Measurements from ENCODE around the gene KRT84. TPM values are rescaled to one million over a fixed set of nuclear protein-coding genes. Genes with fewer than 3 reads are reported as not detected.

The KRT84 gene
- total RNA-seq, 1 experiment from 2014 or later, result not detected

GRCh38 chr12:52349196-52349595, 36.3 kb downstream of the KRT84 start:
- no peak overlapping the region for H3K4me3 Mint-ChIP-seq
- ChIA-PET CTCF (no interaction called here), POLR2A (no interaction called here)
- no peaks in the 10 kb centered on the region for H3K27me3 Mint-ChIP-seq (ENCODE audit: low read depth)
- DNase-seq (ENCODE audit: low spot score) (no peak), ATAC-seq (no peak)
- 0 out of 2 replicates have a peak, but pooled peaks cover 1% of the 10 kb centered on the region for H3K4me1 Mint-ChIP-seq
- H3K9me3 Mint-ChIP-seq, result no peaks in the 10 kb centered on the region
- no peak overlapping the region for H3K27ac Mint-ChIP-seq
- TF ChIP-seq ATF6 (CRISPR knock-in tag; IDR thresholded peaks at IDR 0.05), result no peak
- no peak for TF ChIP-seq NR1H2 (CRISPR knock-in tag; IDR thresholded peaks at IDR 0.05)
- no peak for TF ChIP-seq FOXK1 (CRISPR knock-in tag; IDR thresholded peaks at IDR 0.05)
- no peak for TF ChIP-seq FOXP1 (CRISPR knock-in tag; IDR thresholded peaks at IDR 0.05; ENCODE audit: borderline replicate concordance)
- no peak for TF ChIP-seq ZMAT4 (CRISPR knock-in tag; IDR thresholded peaks at IDR 0.05)
- TF ChIP-seq CBFB (CRISPR knock-in tag; IDR thresholded peaks at IDR 0.05; ENCODE audit: low read depth), result no peak
- TF ChIP-seq JAZF1 (CRISPR knock-in tag; IDR thresholded peaks at IDR 0.05), result no peak
- no peak for TF ChIP-seq SP1 (CRISPR knock-in tag; conservative IDR thresholded peaks at IDR 0.05)
- no peaks in the 10 kb centered on the region for H3K36me3 Mint-ChIP-seq

- no peak for TF ChIP-seq TEAD1 (CRISPR knock-in tag; IDR thresholded peaks at IDR 0.05)
- no peak for TF ChIP-seq GTF2I (CRISPR knock-in tag; conservative IDR thresholded peaks at IDR 0.05)
- no peak for TF ChIP-seq ATF3 (CRISPR knock-in tag; conservative IDR thresholded peaks at IDR 0.05)
- no peak for TF ChIP-seq FOXP4 (CRISPR knock-in tag; IDR thresholded peaks at IDR 0.05)
- TF ChIP-seq ZNF425 (CRISPR knock-in tag; conservative IDR thresholded peaks at IDR 0.05), result no peak
- TF ChIP-seq SMAD3 (CRISPR knock-in tag; IDR thresholded peaks at IDR 0.05; ENCODE audit: borderline replicate concordance), result no peak
- no peak for TF ChIP-seq PREB (CRISPR knock-in tag; IDR thresholded peaks at IDR 0.05; ENCODE audit: borderline replicate concordance)
- TF ChIP-seq ZNF121 (CRISPR knock-in tag; IDR thresholded peaks at IDR 0.05), result no peak
- TF ChIP-seq KAT7 (CRISPR knock-in tag; IDR thresholded peaks at IDR 0.05; ENCODE audit: borderline replicate concordance), result no peak
- no peak for TF ChIP-seq ZNF219 (CRISPR knock-in tag; IDR thresholded peaks at IDR 0.05; ENCODE audit: borderline replicate concordance)
- TF ChIP-seq OVOL2 (CRISPR knock-in tag; IDR thresholded peaks at IDR 0.05; ENCODE audit: borderline replicate concordance), result no peak
- no peak for TF ChIP-seq ZMAT4 (CRISPR knock-in tag; IDR thresholded peaks at IDR 0.05)
- no peak for TF ChIP-seq MXD4 (CRISPR knock-in tag; IDR thresholded peaks at IDR 0.05; ENCODE audit: borderline replicate concordance)
- no peak for DNase-seq (ENCODE audit: low spot score)
- Mint-ChIP-seq H3K27ac (no peak overlapping the region), H3K36me3 (peaks cover 3% of the 10 kb centered on the region; the same call in 1 of the 2 replicates), H3K4me3 (no peak overlapping the region), H3K4me1 (no peaks in the 10 kb centered on the region), H3K27me3 (ENCODE audit: low read depth) (no peaks in the 10 kb centered on the region), H3K9me3 (peaks cover 12% of the 10 kb centered on the region)
- CTCF ChIA-PET, result interaction anchor here (0.5 to 1.4 kb wide), 7 partner anchors 14 to 651 kb away, joined by 3 to 6 read pairs (median 4); no protein-coding TSS in a partner anchor
- POLR2A ChIA-PET, result interaction anchor here (0.7 kb wide), 1 partner anchor 1854 kb away, joined by 3 read pairs; no protein-coding TSS in a partner anchor
- ATAC-seq, result no peak
Measured at GRCh38 chr12:52347551-52348510, 37.6 kb downstream of the KRT84 start.

All from WTC11 (cell line).